ENCODE data around the gene BAK1. TPM values are rescaled to one million over a fixed set of nuclear protein-coding genes. Genes with fewer than 3 reads are reported as not detected.

Gene BAK1
- total and polyA plus RNA-seq, 2 donors (not counting 3 experiments of a cell fraction or from before 2014, with no cell fraction given) = 25.4 to 37.1 TPM

DNA sequence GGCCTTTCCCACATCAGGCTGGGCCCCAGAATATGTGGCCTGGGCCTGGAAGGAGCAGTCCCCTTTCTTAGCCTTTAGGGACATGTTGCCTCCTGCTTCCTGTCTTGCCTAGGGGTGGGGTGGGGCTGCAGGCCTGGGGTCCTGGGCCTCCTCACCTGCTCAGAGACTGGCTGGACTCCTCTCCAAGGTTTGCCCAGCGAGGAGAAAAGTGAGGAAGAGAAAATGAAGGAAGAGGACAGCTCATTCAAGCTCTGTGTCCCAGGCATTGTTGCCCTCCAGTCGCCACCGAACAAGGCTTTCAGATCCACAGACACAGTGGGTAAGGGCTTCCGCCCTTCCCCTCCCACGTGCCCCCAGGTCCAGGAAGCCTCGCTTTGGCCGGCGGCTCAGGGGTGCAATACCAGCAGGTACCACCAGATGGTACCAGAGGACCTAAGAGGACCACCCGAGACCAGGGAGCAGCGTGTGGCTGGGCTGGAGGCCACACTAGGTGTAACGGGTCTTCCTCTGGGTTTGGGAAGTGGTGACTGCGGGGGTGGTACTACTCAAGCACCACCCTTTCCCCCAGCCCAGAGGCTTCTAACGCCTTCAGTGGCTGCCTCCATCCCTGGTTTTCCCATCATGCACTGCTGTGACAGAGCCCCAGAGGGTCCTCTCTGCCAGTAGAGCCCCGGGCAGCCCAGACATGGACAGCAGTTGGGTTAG lies 5.5 kb upstream of the BAK1 start:
- H3K9me1 ChIP-seq (replicated peaks; ENCODE audit: control insufficient read depth, extremely low read depth, insufficient read depth, low read length) = no peaks in the 10 kb centered on the region
- no peak overlapping the region for H3K27ac ChIP-seq (ENCODE audit: insufficient read depth, low read depth, low read length)
- ChIA-PET CTCF (interaction anchor here (0.7 to 7.0 kb wide), 11 partner anchors 22 to 442 kb away, joined by 3 to 97 read pairs (median 4); no protein-coding TSS in a partner anchor), POLR2A (no interaction called here)
- no peaks in the 10 kb centered on the region for H3K36me3 ChIP-seq (ENCODE audit: control insufficient read depth in 2 of 2, extremely low read depth in 1 of 2, insufficient read depth in 2 of 2, low read length in 2 of 2)
- FAIRE-seq (peak; percentile 95), DNase-seq (ENCODE audit: low read depth, low spot score) (peak; percentile 75)
- H3K4me1 ChIP-seq (ENCODE audit: control insufficient read depth, extremely low read depth, insufficient read depth, low read length) = peaks cover 18% of the 10 kb centered on the region
- no peaks in the 10 kb centered on the region for H3K79me2 ChIP-seq (ENCODE audit: control insufficient read depth, insufficient read depth, low read length)
- H3K9me3 ChIP-seq (replicated peaks; ENCODE audit: control insufficient read depth, insufficient read depth, low read length) = no peaks in the 10 kb centered on the region
- no peak overlapping the region for H3K4me3 ChIP-seq (replicated peaks in 1 of 3; ENCODE audit: insufficient read depth in 1 of 3, low read depth in 1 of 3, low read length in 3 of 3)
- no peaks in the 10 kb centered on the region for H3K27me3 ChIP-seq (ENCODE audit: control insufficient read depth in 2 of 2, insufficient read depth in 2 of 2, low read length in 2 of 2)
- dilution Hi-C loops (cut with MboI; ENCODE audit: extremely low pct_ligation_motif_present, low sequenced_read_pairs) = no loop called here
- intact Hi-C loops (cut with micrococcal nuclease) = loop anchor here (1.0 to 2.0 kb wide), 5 partner anchors 88 to 569 kb away; no protein-coding TSS in a partner anchor
- no TSS peak for BruUV-seq (replicated peaks)
- H3K9ac ChIP-seq (replicated peaks; ENCODE audit: extremely low read depth, insufficient read depth, low read length) = no peak overlapping the region
- H4K20me1 ChIP-seq (replicated peaks; ENCODE audit: control insufficient read depth, extremely low read depth, insufficient read depth, low read length) = no peaks in the 10 kb centered on the region
- H2AFZ ChIP-seq (ENCODE audit: low read depth, low read length) = peak overlapping the region; percentile 89
- TF ChIP-seq MYC (IDR thresholded peaks at IDR 0.05; ENCODE audit: low read depth, low read length) (no peak), GATA2 (IDR thresholded peaks at IDR 0.05; ENCODE audit: insufficient read depth, insufficient read length, low read depth, low read length) (no peak), POLR2A (IDR thresholded peaks at IDR 0.05; ENCODE audit: low read depth, low read length) (no peak), EZH2 (IDR thresholded peaks at IDR 0.05; ENCODE audit: borderline replicate concordance, low read depth, low read length, severe bottlenecking) (no peak), FOS (IDR thresholded peaks at IDR 0.05; ENCODE audit: borderline replicate concordance, insufficient read depth, low read length) (no peak), POLR2AphosphoS5 (IDR thresholded peaks at IDR 0.05; ENCODE audit: insufficient read depth, low read depth, low read length) (no peak), JUN (IDR thresholded peaks at IDR 0.05; ENCODE audit: borderline replicate concordance, insufficient read depth, insufficient read length, low read depth) (no peak)
- TF ChIP-seq, protein P1, sequence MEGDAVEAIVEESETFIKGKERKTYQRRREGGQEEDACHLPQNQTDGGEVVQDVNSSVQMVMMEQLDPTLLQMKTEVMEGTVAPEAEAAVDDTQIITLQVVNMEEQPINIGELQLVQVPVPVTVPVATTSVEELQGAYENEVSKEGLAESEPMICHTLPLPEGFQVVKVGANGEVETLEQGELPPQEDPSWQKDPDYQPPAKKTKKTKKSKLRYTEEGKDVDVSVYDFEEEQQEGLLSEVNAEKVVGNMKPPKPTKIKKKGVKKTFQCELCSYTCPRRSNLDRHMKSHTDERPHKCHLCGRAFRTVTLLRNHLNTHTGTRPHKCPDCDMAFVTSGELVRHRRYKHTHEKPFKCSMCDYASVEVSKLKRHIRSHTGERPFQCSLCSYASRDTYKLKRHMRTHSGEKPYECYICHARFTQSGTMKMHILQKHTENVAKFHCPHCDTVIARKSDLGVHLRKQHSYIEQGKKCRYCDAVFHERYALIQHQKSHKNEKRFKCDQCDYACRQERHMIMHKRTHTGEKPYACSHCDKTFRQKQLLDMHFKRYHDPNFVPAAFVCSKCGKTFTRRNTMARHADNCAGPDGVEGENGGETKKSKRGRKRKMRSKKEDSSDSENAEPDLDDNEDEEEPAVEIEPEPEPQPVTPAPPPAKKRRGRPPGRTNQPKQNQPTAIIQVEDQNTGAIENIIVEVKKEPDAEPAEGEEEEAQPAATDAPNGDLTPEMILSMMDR (IDR thresholded peaks at IDR 0.05; ENCODE audit: extremely low read depth in 1 of 2, insufficient read depth in 1 of 2, low read depth in 1 of 2, low read length in 2 of 2) = peak; percentile 89 to 96
- TF ChIP-seq, protein P2, sequence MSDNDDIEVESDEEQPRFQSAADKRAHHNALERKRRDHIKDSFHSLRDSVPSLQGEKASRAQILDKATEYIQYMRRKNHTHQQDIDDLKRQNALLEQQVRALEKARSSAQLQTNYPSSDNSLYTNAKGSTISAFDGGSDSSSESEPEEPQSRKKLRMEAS (IDR thresholded peaks at IDR 0.05; ENCODE audit: insufficient read depth, insufficient read length) = peak; percentile 72
- H3K4me2 ChIP-seq (ENCODE audit: insufficient read depth, low read length) = no peak overlapping the region
